H9 (cell line): ENCODE results near the gene DPPA3. TPM values are rescaled to one million over a fixed set of nuclear protein-coding genes. Genes with fewer than 3 reads are reported as not detected.

Experiments
- DNase-seq: peaks from one replicate; pipeline ENCODE4 v3.0.0-alpha.2; 2017
- H2AFZ ChIP-seq: one replicate; pipeline ENCODE4 v1.6.1; 2013; ENCODE audit warnings: mild to moderate bottlenecking, low read length, control low read depth, moderate library complexity
- H2AK5ac ChIP-seq: 2 replicates; pipeline ENCODE4 v1.6.1; 2013; ENCODE audit warnings: low read length, control low read depth, mixed read lengths; ENCODE audit not compliant: insufficient read length
- H2BK120ac ChIP-seq: one replicate; pipeline ENCODE4 v1.6.1; 2013; ENCODE audit warnings: low read depth, mild to moderate bottlenecking, low read length, control low read depth, inconsistent platforms; ENCODE audit not compliant: poor library complexity, severe bottlenecking
- H2BK12ac ChIP-seq: 2 replicates; pipeline ENCODE4 v1.6.1; 2013; ENCODE audit warnings: low read length, control low read depth, mixed read lengths, low read depth; ENCODE audit not compliant: insufficient read length
- H2BK15ac ChIP-seq: 2 replicates; pipeline ENCODE4 v1.6.1; 2013; ENCODE audit warnings: low read depth, low read length, control low read depth
- H2BK20ac ChIP-seq: one replicate; pipeline ENCODE4 v1.6.1; 2013; ENCODE audit warnings: low read depth, mild to moderate bottlenecking, low read length, control low read depth, inconsistent platforms; ENCODE audit not compliant: poor library complexity, severe bottlenecking
- H2BK5ac ChIP-seq: 2 replicates; pipeline ENCODE4 v1.6.1; 2013; ENCODE audit warnings: low read length, control low read depth, mixed read lengths; ENCODE audit not compliant: insufficient read length
- H3K14ac ChIP-seq: 2 replicates; pipeline ENCODE4 v1.6.1; 2013; ENCODE audit warnings: low read length, control low read depth; ENCODE audit not compliant: insufficient read depth
- H3K18ac ChIP-seq: 2 replicates; pipeline ENCODE4 v1.6.1; 2013; ENCODE audit warnings: low read depth, mild to moderate bottlenecking, mixed read lengths, low read length, control low read depth; ENCODE audit not compliant: insufficient read length
- H3K23ac ChIP-seq: 2 replicates; pipeline ENCODE4 v1.6.1; 2013; ENCODE audit warnings: low read length, control low read depth, mixed read lengths, low read depth; ENCODE audit not compliant: insufficient read length
- H3K23me2 ChIP-seq: 2 replicates; pipeline ENCODE4 v1.6.1; 2013; ENCODE audit warnings: low read depth, mild to moderate bottlenecking, mixed read lengths, low read length, control low read depth; ENCODE audit not compliant: insufficient read length, poor library complexity, severe bottlenecking
- H3K27ac ChIP-seq: 2 replicates; pipeline ENCODE4 v1.5.1; 2013; ENCODE audit warnings: low read length, control low read depth, mixed read lengths, low read depth; ENCODE audit not compliant: insufficient read length
- H3K27me3 ChIP-seq: 2 replicates; pipeline ENCODE4 v1.6.1; 2013; ENCODE audit warnings: low read length, control low read depth, inconsistent platforms; ENCODE audit not compliant: insufficient read depth
- H3K4ac ChIP-seq: 2 replicates; pipeline ENCODE4 v1.6.1; 2013; ENCODE audit warnings: low read depth, mild to moderate bottlenecking, control low read depth, inconsistent platforms, low read length, moderate library complexity
- H3K4me1 ChIP-seq: 2 replicates; pipeline ENCODE4 v1.6.1; 2013; ENCODE audit warnings: low read length, control low read depth, inconsistent platforms; ENCODE audit not compliant: insufficient read depth
- H3K4me2 ChIP-seq: 2 replicates; pipeline ENCODE4 v1.6.1; 2013; ENCODE audit warnings: low read length, control low read depth, mixed read lengths; ENCODE audit not compliant: insufficient read length, insufficient read depth
- H3K56ac ChIP-seq: 2 replicates; pipeline ENCODE4 v1.6.1; 2013; ENCODE audit warnings: low read depth, mild to moderate bottlenecking, mixed read lengths, low read length, control low read depth; ENCODE audit not compliant: insufficient read length
- H3K79me1 ChIP-seq: 2 replicates; pipeline ENCODE4 v1.6.1; 2013; ENCODE audit warnings: low read depth, mild to moderate bottlenecking, moderate library complexity, low read length, control low read depth, inconsistent platforms; ENCODE audit not compliant: insufficient read depth, poor library complexity, severe bottlenecking
- H3K79me2 ChIP-seq: 2 replicates; pipeline ENCODE4 v1.6.1; 2013; ENCODE audit warnings: low read length, control low read depth, inconsistent platforms; ENCODE audit not compliant: insufficient read depth
- H3K9ac ChIP-seq: 2 replicates; pipeline ENCODE4 v1.6.1; 2013; ENCODE audit warnings: low read length, control low read depth, mixed read lengths; ENCODE audit not compliant: insufficient read length; ENCODE audit errors: extremely low read depth
- H3K9me3 ChIP-seq: one replicate; pipeline ENCODE4 v1.6.1; 2013; ENCODE audit warnings: low read depth, low read length, inconsistent platforms; ENCODE audit not compliant: control insufficient read depth
- H3T11ph ChIP-seq: one replicate; pipeline ENCODE4 v1.6.1; 2013; ENCODE audit warnings: mild to moderate bottlenecking, low read length, control low read depth, inconsistent platforms
- H4K20me1 ChIP-seq: one replicate; pipeline ENCODE4 v1.6.1; 2013; ENCODE audit not compliant: control insufficient read depth, insufficient read length, insufficient read depth
- H4K5ac ChIP-seq: 2 replicates; pipeline ENCODE4 v1.6.1; 2013; ENCODE audit warnings: low read depth, mild to moderate bottlenecking, mixed read lengths, low read length, control low read depth; ENCODE audit not compliant: insufficient read length
- H4K8ac ChIP-seq: replicated peaks from 2 replicates; pipeline ENCODE4 v1.6.1; 2013; ENCODE audit warnings: low read length, control low read depth, mixed read lengths, low read depth; ENCODE audit not compliant: insufficient read length
- H4K91ac ChIP-seq: 2 replicates; pipeline ENCODE4 v1.6.1; 2013; ENCODE audit warnings: low read depth, mild to moderate bottlenecking, moderate library complexity, mixed read lengths, low read length, control low read depth; ENCODE audit not compliant: insufficient read length
- H3K27ac Mint-ChIP-seq, 3 experiments: 2 replicates in 2 of 3; 3 replicates in 1 of 3; pipeline ENCODE4 v1.8.0; 2020 to 2021; ENCODE audit warnings: mixed read lengths in 3 of 3, mild to moderate bottlenecking in 1 of 3, moderate library complexity in 1 of 3
- H3K27me3 Mint-ChIP-seq: 2 replicates; pipeline ENCODE4 v1.8.0; 2021; ENCODE audit warnings: low read depth, mild to moderate bottlenecking, moderate library complexity, mixed read lengths
- H3K36me3 Mint-ChIP-seq, 3 experiments: 2 replicates in 2 of 3; 3 replicates in 1 of 3; pipeline ENCODE4 v1.8.0; 2020 to 2021; ENCODE audit warnings: low read depth in 3 of 3, mixed read lengths in 3 of 3; ENCODE audit not compliant: insufficient read depth in 1 of 3
- H3K4me1 Mint-ChIP-seq, 2 experiments: 2 replicates each; pipeline ENCODE4 v1.8.0; 2020; ENCODE audit warnings: mixed read lengths in 2 of 2
- H3K4me3 Mint-ChIP-seq, 2 experiments: 2 replicates in 1 of 2; 3 replicates in 1 of 2; pipeline ENCODE4 v1.8.0; 2020 to 2021; ENCODE audit warnings: mild to moderate bottlenecking in 2 of 2, mixed read lengths in 2 of 2, moderate library complexity in 1 of 2
- H3K9me3 Mint-ChIP-seq, 2 experiments: 2 replicates in 1 of 2; 3 replicates in 1 of 2; pipeline ENCODE4 v1.8.0; 2020; ENCODE audit warnings: mild to moderate bottlenecking in 2 of 2, mixed read lengths in 2 of 2, moderate library complexity in 1 of 2
- CTCF ChIP-seq: fragments of 200-600 bp; sonication (generic); conservative IDR thresholded peaks from 3 replicates; pipeline ENCODE4 v1.8.0; 2021; ENCODE audit warnings: antibody characterized with exemption, mild to moderate bottlenecking
- WGBS: extraction: QIAGEN DNeasy Blood & Tissue Kit; methylation state at CpG from one replicate; pipeline ENCODE4 v1.1.7; 2013; ENCODE audit warnings: missing lambda C conversion rate, low lambda C conversion rate, mixed read lengths; ENCODE audit not compliant: insufficient read length; ENCODE audit errors: extremely low coverage; 5-methylcytosine and 5-hydroxymethylcytosine counted together
- total RNA-seq: library from RNA; stranded (reverse); gene quantifications from 2 replicates; pipeline ENCODE4 v1.2.1, GENCODE V29; 2021

The DPPA3 gene
- total RNA-seq, 1 experiment from 2014 or later = 1.4 TPM

DNA sequence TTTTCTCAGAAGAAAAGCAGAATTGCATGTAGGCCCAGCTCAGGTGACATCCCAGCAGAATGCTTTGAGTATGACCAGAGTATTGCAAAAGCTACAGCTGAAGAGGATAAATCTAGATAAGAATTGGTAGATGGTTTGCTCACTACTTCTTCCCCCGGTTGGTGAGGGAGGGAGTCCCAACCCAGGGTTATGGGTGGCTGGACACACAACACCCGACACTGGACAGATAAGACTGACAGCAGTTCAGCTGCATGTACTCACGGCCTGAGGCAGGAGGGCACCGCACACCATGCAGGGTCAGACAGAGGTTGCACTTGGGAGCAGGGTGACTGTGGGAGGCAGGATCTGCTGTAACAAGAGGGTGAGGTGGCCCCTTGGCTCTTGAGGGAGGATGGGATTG is 37.6 kb downstream of the DPPA3 start:
- no peak overlapping the region for H3K27ac ChIP-seq
- Mint-ChIP-seq H3K36me3 (peaks cover 0 to 12% (median 6%) of the 10 kb centered on the region in 3 experiments; a peak in 5 of 7 replicates), H3K27ac (peak overlapping the region; percentile 13 to 84 (median 62); a peak in 3 of 7 replicates), H3K9me3 (peaks cover 9 to 19% of the 10 kb centered on the region in 2 experiments; a peak in 4 of 5 replicates), H3K4me1 (peaks cover 13 to 15% of the 10 kb centered on the region in 2 experiments; a peak in 2 of 4 replicates), H3K4me3 (no peak overlapping the region), H3K27me3 (no peaks in the 10 kb centered on the region)
- no peak overlapping the region for H3K14ac ChIP-seq
- no peak overlapping the region for H2BK120ac ChIP-seq
- no peak overlapping the region for H3K4me2 ChIP-seq
- no peak overlapping the region for H3K56ac ChIP-seq
- H3K23me2 ChIP-seq = no peaks in the 10 kb centered on the region
- no peak overlapping the region for H3K18ac ChIP-seq
- no peak overlapping the region for H2BK12ac ChIP-seq
- TF ChIP-seq CTCF = no peak
- no peak for DNase-seq
- no peaks in the 10 kb centered on the region for H3K9me3 ChIP-seq
- no peaks in the 10 kb centered on the region for H3K4me1 ChIP-seq
- no peak overlapping the region for H4K91ac ChIP-seq
- no peak overlapping the region for H2BK15ac ChIP-seq
- H3K4ac ChIP-seq = no peak overlapping the region
- H3K27me3 ChIP-seq = no peaks in the 10 kb centered on the region
- no peak overlapping the region for H3T11ph ChIP-seq
- no peaks in the 10 kb centered on the region for H3K79me2 ChIP-seq
- H4K20me1 ChIP-seq = no peaks in the 10 kb centered on the region
- H3K9ac ChIP-seq = no peak overlapping the region
- H4K5ac ChIP-seq = no peak overlapping the region
- no peaks in the 10 kb centered on the region for H3K79me1 ChIP-seq
- no peak overlapping the region for H2BK5ac ChIP-seq
- no peak overlapping the region for H3K23ac ChIP-seq
- H2AK5ac ChIP-seq = no peak overlapping the region
- H2BK20ac ChIP-seq = no peak overlapping the region
- H4K8ac ChIP-seq = no peak overlapping the region
- no CpG with 5 or more reads among the region's 4 CpGs for WGBS
- H2AFZ ChIP-seq = no peak overlapping the region
